ENCODE measurements around the gene METAP1D.
"Not testable (repeated sequence)": the region's sequence is repeated elsewhere in the genome, so short reads cannot be mapped to it uniquely, and the experiment has no call there.

METAP1D gene

GRCh38 chr2:172050479-172051125 lies 50.8 kb downstream of the METAP1D start:
- no peak for DNase-seq

GRCh38 chr2:172052000-172052983 lies 52.5 kb downstream of the METAP1D start:
- no peak for DNase-seq

- no peak for DNase-seq
These were observed 53.7 kb downstream of the METAP1D start for GRCh38 chr2:172053486-172053885.

GRCh38 chr2:172056293-172056692 lies 56.5 kb downstream of the METAP1D start:
- no peak for DNase-seq

GRCh38 chr2:172058660-172059059 lies 58.9 kb downstream of the METAP1D start:
- DNase-seq: no peak

- not testable (repeated sequence) for DNase-seq
These were observed 60.4 kb downstream of the METAP1D start for GRCh38 chr2:172060118-172060517.

- DNase-seq: no peak
These were observed 62.8 kb downstream of the METAP1D start for GRCh38 chr2:172062402-172063004.

- DNase-seq: no peak
These were observed 63.7 kb downstream of the METAP1D start for GRCh38 chr2:172063446-172063845.

- DNase-seq: no peak
These were observed 65.4 kb downstream of the METAP1D start for GRCh38 chr2:172065111-172065510.

GRCh38 chr2:172066394-172066886 lies 66.7 kb downstream of the METAP1D start:
- no peak for DNase-seq

GRCh38 chr2:172067905-172068304 lies 68.2 kb downstream of the METAP1D start:
- not testable (repeated sequence) for DNase-seq

GRCh38 chr2:172070936-172071335 lies 71.2 kb downstream of the METAP1D start:
- no peak for DNase-seq

GRCh38 chr2:172072303-172072702 lies 72.5 kb downstream of the METAP1D start:
- no peak for DNase-seq

GRCh38 chr2:172072706-172073105 lies 73.0 kb downstream of the METAP1D start:
- no peak for DNase-seq

- DNase-seq: no peak
These were observed 73.8 kb downstream of the METAP1D start for GRCh38 chr2:172073518-172073917.

- DNase-seq: no peak
These were observed 74.5 kb downstream of the METAP1D start for GRCh38 chr2:172074254-172074653.

GRCh38 chr2:172079416-172079815 lies 79.7 kb downstream of the METAP1D start:
- no peak for DNase-seq

- DNase-seq: no peak
These were observed 80.3 kb downstream of the METAP1D start for GRCh38 chr2:172079838-172080640.

- no peak for DNase-seq
These were observed 81.0 kb downstream of the METAP1D start for GRCh38 chr2:172080641-172081220.

GRCh38 chr2:172081221-172082022 lies 81.7 kb downstream of the METAP1D start:
- DNase-seq: no peak

Data from stimulated activated CD4-positive, alpha-beta T cell treated with anti-CD3 and anti-CD28 coated beads, Interleukin-12 subunit alpha, Interleukin-12 subunit beta, amount 100 ng/mL, for 4 hours (primary cell).